GM21447 (cell line): Measurements from ENCODE around the gene TBC1D22A.

Source experiments
- ATAC-seq: cut with Tn5 transposase; IDR thresholded peaks from one replicate; pipeline ENCODE4 v1.9.1; 2021; ENCODE audit not compliant: unreplicated experiment

TBC1D22A gene

DNA sequence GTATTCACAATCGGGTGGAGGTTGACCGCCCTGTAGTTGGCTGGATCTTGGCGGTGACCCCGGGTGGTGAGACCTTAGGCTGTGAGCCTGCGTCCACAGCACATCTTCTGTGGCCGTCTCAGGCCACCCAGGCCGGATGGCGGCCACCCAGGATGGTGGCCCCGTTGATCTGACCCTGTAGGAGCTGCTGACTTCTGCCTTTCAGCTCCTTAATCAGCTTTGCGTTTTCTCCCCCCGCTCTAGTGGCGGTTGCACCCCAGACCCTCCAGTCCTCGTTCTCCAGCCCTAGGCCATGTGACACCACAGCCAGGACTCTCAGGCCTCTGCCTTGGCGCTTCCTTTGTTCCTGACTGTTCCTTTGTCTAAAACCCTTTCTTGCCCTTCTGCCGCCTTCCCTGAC is 244.0 kb downstream of the TBC1D22A start:
- no peak for ATAC-seq

DNA sequence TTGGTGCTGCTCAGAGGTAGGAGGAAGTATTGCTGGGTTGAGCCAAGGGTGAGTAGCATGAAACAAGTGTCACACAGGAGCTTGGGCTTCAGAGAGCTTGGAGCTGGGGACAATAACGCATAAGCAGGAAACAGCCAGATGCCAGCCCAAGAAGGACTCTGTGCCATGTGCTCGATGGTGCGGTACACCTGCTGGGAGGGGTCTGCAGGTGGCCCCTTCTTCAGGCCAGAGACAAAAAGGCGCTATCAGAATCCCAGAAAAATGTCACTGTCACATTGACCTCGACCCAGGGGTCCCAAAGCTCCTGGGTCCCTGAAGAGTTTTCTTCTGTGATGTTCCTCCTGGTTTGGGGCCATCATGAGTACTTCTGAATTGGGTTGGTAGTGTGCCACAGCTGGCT is 244.4 kb downstream of the TBC1D22A start:
- no peak for ATAC-seq

DNA sequence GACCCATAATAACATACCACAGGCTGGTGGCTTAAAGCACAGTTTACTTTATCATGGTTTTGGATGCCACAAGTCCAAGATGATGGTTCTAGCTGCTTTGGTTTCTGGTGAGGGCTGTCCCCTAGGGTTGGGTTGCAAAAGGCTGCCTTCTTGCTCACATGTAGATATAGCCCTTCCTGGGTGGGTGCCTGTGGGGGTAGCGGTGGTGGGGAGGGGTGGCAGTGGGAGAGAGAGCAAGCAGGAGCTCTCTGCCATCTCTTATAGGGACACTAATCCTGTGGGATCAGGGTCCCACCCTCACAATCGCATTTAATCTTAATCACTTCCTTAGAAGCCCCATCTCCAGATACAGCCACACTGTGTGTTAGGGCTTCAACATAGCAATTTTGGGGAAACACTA is 245.0 kb downstream of the TBC1D22A start:
- ATAC-seq, result no peak

DNA sequence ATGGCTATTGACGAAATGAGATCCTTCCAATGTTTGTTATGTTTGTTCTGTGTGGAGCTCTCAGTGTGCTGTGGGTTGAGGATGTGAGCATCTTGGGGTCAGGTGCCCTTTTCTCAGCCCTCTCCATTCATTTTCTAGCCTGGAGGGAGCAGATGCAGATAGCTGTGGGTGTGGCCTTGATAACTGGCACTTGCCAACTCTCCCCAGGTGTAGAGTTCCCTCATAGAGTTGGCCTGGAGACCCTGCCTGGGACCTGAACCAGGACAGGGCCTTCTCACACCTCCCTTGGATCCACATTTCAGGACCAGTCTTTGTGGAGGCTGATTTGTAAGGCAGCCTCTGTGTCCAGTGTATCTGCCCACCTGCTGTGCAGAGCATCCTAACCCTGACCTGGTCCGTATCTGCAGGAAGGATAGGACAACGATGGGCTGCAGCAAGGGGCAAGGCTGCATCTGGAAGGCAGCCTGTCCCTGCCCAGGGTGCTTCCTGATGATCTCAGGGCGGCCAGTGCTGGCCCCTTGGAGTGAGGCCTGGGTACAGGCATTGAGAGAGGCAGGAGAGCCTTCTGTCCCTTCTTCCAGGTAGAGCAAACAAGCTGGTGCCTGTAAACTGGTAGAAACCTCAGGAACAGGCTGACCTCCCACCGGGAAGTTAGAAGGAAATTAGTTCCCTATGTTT is 245.9 kb downstream of the TBC1D22A start:
- ATAC-seq, result no peak

DNA sequence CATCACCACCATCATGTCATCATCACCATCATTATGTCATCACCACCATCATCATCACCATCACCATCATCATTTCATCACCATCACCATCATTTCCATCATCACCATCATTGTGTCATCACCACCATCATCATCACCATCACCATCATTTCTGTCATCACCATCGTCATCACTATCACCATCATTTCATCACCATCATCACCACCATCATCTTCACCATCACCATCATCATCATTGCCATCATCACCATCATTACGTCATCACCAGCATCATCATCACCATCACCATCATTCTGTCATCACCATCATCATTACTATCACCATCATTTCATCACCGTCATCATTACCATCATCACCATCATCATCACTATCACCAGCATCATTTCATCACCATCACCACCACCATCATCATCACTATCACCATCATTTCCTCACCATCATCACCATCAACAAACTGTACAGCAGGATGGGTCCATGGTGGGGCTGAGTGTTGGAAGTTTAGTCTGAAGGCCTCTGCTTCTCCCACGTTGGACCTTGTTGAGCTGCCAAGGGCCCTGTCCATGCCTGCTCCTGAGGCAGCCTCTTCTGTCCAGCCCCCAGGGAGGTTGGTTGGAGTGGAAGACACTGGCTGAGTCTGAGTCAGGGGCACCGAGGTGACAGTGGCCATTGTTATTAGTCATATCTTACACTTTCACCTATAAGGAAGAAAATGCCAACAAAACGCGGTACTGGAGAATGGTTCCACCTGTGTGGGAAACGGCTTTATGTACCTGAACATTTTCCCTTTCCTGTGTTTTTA is 247.1 kb downstream of the TBC1D22A start:
- ATAC-seq, result no peak

DNA sequence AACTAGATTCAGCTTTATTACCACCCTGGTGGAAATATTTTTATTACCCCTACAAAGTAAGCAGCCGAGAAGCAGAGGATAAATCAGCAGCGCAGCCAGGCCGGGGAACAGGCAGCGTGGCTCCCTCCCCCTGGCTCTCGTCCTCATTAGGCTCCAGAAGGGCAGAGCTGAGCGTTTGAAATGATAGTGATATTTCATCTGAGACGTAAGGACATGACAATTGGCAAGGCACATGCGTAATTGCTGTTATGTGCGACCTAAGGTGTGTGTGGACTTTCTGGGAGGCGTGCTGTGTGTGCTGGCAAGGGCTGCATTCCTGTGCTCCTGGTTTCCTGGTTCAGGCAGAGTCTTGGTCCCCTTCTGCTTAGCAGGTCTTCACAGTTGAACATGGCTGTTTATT is 247.8 kb downstream of the TBC1D22A start:
- ATAC-seq, result no peak

DNA sequence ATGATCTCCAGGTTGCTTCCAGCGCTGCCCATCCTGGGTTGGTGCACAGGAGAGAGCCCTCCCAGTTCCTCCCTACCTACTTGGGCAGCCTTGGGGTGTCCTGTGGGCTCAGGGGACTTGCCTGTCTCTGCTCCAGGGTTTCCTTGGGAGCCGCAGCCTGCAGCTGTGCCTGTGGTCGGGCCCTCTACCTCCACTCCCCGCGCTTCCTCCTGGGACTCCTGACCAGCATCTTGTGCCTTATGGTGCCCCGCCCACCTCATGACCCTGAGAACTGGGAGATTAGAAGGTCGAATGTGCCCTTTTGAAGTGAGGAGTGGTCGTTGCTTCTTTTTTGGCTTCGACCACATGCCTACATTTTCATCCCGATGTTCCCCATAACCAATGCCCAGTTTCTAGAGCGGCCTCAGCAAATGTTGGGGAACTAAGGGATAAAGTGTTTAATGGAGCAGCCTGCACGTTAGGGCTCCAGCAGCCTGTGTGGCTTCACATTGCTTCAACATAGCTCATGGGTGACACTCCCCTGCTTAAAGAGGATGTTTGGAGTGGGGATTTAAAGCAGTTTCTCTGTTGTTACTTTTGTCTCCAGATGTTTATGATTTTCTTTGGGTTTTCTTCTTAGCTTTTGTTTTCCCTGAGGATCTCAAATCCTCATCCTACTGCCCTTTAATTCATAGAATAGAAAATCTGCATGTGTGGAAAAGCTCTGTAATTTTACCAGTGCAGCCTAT is 248.8 kb downstream of the TBC1D22A start:
- no peak for ATAC-seq

DNA sequence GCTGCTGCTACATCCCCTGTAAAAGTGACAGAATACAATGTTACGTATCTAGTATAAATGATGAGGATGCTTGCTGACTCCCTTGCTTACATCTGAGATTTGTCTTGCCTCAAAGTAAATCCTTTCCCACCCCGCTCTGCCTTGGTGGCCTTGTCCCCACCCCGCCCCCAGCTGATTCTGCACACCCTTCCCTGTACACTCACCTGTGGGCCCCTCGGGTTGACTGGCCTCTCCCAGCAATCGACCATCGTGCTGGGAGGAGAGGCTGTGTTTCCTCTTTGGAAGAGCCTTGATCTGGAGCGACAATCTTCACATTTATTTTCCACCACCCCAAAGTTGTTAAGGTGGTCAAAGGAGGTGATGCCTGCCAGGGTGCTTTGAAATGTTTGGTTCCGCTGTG is 249.4 kb downstream of the TBC1D22A start:
- no peak for ATAC-seq

DNA sequence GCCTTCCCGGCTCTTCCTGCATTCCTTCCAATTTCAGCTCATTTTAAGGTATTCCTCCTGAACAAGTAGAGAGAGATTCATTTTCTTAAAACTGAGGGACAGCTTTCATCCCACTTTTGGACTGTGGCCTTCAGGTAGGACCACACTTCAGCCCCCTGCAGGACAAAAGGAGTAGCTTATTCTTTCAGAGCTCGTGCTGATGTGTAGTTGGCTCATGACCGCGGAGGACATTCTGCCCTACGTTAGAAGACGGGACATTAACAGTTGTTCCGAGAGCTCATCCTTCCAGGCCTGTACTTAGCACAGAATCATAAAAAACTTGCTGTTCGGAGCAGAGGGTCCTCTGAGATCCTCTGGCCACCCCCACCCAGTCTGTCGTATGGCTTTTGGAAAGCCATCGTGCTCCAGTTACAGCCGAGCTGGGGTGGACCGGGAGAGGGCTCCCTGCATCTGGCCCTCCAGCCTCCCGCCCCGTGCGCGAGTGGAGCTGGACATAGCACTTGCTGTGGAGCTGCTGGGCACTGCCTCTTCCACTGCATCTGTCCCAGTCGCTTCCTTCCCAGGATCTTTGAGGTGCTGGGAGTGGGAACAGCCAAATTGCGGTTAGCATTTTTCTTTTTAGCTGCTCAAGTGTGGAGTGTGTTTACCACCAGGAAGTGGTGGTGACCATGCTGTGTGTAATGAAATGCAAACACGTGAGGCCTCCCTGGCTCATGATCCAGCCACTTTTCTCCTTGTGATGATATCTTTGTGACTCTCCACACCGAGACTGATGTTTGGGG is 250.3 kb downstream of the TBC1D22A start:
- ATAC-seq, result no peak

DNA sequence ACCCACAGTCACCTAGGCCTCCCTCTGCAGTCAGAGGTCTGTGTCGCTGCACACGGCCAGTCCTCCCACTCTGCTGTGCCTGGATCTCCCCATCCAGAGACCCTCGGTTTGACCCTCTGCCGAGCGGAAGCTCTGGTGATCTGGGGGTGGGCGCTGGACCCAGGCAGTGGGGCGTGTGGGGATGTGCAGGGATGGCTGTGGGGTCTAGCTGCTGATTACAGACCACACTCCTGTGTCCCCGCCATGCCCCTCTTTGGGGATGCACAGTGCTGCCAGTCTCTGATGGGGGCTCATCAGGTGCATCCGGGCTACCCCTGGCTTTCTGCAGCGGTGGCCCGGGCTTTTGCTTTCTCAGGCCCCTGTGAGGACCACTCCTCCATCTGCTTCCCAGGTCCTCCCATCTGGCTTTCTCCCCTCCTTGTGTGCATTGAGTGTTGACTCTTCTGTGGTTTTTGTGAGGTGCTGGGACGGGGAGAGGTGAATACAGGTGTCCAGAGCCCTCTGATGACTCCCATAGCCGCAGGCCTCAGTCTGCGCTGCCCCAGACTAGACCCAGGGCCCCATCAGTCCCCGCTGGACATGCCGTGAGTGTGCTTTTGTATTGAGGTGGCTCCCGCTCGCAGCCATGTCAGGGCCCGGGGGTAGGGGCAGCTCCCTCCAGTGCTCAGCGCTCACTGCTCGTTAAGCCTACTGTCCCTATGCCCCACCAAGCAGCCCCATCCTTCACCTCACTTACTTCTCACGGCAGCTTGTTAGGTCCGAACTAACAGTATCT is 251.6 kb downstream of the TBC1D22A start:
- no peak for ATAC-seq

DNA sequence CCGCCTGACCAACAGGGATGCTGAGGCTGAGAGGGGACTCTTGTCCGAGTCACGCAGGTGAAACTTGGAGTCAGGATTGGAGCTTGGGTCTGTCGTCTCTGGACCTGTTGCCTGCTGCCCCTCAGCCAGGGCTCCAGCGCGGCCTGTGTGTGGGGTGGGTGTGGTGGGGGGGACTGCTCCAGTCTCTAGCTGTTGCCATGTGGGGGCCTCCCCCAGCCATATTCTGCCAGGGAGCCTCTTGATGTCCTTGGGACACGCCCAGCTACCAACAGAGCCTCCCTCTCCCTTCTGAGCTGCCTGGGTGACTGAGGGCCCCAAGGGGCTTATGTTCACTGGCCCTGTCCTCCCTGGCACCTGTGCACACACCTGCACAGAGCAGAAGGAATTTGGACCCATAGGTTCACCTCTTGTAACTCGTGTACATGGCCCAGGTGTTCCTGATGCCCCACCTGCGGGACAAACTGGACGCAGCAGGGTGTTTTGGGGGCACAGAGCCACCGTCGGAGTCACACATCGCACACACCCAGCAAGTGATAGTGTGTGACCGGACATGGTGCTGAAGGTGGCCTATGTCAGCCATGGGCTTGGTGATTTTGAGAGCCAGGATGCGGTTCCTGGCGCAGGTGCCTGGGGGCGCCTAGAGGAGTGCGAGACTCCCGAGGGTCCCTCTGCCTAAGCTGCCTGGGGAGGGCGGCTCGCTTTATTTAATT is 252.3 kb downstream of the TBC1D22A start:
- no peak for ATAC-seq

DNA sequence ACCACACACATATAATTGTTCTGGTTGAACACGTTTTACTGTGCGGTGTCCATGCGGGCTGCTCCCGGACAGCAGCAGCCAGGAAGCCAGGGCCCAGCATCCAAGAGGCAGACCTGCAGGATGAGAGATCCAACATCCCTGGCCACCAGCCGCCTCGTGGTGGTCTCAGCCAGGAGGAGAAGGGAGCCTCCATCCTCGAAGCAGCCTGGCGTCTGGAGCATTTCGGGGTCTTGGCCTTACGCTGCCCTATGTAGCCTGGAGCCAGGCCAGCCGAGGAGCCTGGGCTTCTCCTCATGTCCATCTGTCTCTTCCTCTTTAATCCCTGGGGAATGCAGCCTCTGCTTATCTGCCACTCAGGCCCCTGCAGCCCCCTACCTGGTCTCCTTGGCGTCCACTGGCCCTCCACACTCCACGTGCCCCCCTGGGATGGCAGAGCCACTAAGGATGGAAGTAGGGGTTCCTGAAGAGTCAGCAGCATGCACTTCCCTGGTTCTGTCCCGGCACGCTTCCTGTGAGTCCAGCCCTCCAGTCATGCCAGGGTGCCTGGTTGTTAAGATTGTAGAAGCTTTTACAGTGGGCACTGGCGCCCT is 253.2 kb downstream of the TBC1D22A start:
- no peak for ATAC-seq

DNA sequence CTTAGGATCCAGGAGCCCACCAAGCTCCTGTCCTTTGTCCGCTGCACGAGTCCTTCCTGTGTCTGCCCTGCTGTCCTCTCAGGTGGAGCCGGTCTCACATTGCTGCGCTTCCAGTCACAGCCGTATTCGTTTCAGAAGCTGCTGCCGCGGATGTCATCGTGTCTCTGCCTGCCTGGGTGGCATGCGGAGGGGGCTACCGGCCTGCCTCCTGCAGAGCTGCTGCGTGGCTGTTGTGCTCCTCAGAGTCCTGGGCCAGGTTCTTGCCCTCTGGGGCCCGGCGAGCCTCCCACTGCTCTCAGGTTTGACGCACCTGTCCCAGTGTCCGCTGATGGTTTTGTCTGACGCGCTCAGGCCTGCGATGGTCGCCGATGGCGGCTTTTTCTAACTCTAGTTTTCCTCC is 254.2 kb downstream of the TBC1D22A start:
- no peak for ATAC-seq

DNA sequence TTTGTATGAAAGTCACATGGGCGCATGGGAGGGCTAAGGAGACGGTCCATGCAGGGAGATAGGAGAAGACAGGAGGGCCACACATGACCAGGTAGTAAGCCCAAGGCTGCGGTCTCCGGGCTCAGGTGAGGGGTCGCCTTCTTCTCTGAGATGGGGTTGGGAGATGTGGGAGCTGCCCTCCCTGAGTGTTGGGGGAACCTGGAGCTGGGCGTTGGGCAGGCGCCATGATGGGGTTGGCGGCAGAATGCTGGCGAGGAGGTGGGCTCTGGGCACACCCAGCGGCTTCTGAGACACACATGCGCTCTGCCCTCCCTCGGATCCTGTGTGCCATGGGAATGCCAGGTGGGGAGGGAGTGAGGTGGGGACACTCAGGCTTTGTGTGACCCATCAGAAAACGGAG is 254.8 kb downstream of the TBC1D22A start:
- no peak for ATAC-seq

DNA sequence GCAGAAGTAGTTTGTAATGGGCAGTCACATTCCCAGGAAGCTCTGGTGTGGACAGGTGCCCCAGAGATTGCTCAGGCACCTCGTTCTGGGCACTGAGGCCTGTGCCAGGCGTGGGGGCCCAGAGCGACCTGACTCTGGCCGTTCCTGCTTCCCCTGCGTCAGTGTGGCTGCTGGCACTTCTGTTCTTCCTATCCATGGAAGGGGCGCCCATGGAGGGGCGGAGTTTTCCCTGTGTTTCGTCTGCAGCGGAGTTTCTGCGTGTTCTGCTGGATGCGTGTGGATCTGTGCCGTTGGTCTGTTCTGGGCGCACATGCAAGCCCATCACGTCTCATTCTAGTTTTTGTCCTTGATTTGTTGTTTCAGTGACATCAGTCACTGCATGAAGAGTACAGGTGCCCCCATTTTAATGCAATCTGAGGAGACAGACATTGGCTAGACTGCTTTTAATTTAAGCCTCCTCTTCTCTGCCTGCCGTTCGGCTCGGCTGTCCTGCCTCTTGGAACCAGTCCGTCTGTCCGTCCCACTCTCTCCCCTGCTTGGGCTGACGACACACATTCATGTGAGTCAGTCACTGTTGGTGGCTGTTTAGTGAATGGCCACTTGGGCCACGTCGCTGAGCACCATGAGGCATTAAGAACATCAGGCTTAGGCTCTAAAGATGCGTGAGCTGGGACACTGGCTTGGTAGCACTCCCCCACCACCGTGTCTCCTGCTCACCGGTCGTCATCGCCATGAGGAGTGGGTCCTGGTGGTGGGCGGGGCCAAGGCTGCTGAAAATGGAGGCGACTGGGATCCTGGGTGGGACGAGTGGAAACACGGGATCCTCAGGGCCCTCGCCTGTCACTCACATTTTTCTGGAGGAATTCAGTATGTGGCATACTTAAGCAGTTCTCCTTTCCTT is 255.8 kb downstream of the TBC1D22A start:
- ATAC-seq, result no peak

DNA sequence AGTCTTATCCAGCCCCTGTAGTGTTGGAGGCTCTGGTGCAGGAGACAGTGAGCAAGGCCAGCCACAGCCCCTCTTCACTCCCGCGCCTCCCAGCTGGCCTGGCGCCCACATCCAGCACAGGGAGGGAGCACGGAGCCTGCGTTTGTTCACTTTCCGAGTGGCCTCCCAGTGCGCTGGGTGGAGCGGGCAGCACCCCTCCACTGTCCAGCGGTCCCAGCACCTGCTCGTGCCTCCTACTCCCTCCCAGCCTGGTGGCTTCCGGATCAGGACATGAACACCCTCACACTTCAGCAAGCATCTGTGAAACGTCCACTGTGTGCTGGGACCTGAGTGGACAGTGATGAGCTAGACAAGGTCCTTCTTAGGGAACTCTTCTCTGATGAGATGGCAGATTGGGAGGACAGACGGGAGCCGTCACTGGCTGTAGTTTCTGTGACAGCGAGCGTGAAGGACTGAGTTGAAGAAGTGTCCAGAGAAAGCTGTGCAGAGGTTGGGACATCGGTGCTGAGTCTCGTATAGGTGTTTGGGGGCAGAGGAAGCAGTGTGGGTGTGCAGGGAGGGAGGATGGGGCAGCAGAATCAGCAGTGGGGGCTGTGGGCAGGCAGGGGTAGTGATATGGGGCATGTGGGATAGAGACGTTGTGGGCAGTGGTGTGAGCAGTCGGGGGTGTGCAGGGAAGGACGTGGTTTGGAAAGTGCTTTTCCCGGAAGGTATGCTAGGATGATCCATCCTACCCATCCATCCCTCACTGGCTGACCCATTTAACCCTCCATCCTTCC is 256.8 kb downstream of the TBC1D22A start:
- no peak for ATAC-seq

DNA sequence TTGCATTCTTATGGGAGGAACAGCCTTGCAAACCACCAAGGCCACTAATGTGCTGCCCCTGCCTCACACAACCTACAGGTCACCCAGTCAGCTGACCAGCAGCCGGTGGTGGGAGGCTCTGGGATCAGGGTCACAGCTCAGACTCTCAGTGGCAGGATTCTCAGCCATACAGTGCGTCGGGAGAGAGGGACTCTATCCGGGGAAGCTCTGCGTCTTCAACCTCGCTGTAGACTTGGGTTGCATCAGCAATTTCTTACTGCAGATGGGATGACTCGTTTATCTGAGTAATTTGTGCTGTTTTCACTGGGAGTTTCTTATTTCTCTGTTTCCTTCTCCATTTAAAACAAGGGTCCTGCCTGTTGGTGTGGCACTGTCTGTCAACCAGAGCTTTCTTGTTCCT is 257.7 kb downstream of the TBC1D22A start:
- no peak for ATAC-seq
